ENCODE data around the gene SIX3.

Gene SIX3

DNA sequence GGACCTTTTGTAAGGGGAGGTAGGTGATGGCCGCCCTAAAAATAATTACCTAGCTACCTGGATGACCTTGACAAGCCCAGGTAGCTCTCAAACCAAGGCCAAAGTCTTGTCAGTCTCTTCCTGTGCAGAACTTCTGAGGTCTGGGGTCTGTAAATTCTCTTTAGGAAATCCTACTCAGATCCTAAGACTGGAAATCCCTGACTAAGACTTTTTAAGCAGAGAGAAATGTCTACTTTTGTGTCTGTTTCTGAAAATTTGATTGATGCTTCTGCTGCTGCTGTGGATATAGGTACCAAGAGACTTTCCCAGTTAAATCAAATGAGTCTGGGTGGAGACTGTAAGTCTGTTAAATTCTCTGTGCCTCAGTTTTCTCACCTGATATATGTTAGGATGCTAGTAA is 36.9 kb upstream of the SIX3 start:
- no peak for TF ChIP-seq YY1 (IDR thresholded peaks at IDR 0.05; ENCODE audit: low read depth)
- TF ChIP-seq TEAD4 (IDR thresholded peaks at IDR 0.05), result no peak
- TF ChIP-seq, protein P1, sequence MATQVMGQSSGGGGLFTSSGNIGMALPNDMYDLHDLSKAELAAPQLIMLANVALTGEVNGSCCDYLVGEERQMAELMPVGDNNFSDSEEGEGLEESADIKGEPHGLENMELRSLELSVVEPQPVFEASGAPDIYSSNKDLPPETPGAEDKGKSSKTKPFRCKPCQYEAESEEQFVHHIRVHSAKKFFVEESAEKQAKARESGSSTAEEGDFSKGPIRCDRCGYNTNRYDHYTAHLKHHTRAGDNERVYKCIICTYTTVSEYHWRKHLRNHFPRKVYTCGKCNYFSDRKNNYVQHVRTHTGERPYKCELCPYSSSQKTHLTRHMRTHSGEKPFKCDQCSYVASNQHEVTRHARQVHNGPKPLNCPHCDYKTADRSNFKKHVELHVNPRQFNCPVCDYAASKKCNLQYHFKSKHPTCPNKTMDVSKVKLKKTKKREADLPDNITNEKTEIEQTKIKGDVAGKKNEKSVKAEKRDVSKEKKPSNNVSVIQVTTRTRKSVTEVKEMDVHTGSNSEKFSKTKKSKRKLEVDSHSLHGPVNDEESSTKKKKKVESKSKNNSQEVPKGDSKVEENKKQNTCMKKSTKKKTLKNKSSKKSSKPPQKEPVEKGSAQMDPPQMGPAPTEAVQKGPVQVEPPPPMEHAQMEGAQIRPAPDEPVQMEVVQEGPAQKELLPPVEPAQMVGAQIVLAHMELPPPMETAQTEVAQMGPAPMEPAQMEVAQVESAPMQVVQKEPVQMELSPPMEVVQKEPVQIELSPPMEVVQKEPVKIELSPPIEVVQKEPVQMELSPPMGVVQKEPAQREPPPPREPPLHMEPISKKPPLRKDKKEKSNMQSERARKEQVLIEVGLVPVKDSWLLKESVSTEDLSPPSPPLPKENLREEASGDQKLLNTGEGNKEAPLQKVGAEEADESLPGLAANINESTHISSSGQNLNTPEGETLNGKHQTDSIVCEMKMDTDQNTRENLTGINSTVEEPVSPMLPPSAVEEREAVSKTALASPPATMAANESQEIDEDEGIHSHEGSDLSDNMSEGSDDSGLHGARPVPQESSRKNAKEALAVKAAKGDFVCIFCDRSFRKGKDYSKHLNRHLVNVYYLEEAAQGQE (IDR thresholded peaks at IDR 0.05; ENCODE audit: low read depth), result no peak
- no peak for TF ChIP-seq TAF1 (IDR thresholded peaks at IDR 0.05; ENCODE audit: low read depth)
- no peak for TF ChIP-seq RAD21 (IDR thresholded peaks at IDR 0.05; ENCODE audit: low read depth)
- TF ChIP-seq CREB1 (IDR thresholded peaks at IDR 0.05; ENCODE audit: low read depth), result no peak
- no peak for TF ChIP-seq EP300 (IDR thresholded peaks at IDR 0.05; ENCODE audit: borderline replicate concordance)
- TF ChIP-seq, protein P2, sequence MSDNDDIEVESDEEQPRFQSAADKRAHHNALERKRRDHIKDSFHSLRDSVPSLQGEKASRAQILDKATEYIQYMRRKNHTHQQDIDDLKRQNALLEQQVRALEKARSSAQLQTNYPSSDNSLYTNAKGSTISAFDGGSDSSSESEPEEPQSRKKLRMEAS (IDR thresholded peaks at IDR 0.05), result no peak
- TF ChIP-seq NFIC (IDR thresholded peaks at IDR 0.05), result no peak
- TF ChIP-seq, protein P3, sequence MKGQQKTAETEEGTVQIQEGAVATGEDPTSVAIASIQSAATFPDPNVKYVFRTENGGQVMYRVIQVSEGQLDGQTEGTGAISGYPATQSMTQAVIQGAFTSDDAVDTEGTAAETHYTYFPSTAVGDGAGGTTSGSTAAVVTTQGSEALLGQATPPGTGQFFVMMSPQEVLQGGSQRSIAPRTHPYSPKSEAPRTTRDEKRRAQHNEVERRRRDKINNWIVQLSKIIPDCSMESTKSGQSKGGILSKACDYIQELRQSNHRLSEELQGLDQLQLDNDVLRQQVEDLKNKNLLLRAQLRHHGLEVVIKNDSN (IDR thresholded peaks at IDR 0.05), result no peak
- no peak for TF ChIP-seq ZBTB7A (IDR thresholded peaks at IDR 0.05; ENCODE audit: low read depth)
- no peak for TF ChIP-seq CEBPB (IDR thresholded peaks at IDR 0.05)
- no peak for TF ChIP-seq EGR1 (IDR thresholded peaks at IDR 0.05)
- no peak for TF ChIP-seq TCF12 (IDR thresholded peaks at IDR 0.05; ENCODE audit: low read depth)
- no peak for TF ChIP-seq FOXM1 (IDR thresholded peaks at IDR 0.05; ENCODE audit: borderline replicate concordance, low read depth)

DNA sequence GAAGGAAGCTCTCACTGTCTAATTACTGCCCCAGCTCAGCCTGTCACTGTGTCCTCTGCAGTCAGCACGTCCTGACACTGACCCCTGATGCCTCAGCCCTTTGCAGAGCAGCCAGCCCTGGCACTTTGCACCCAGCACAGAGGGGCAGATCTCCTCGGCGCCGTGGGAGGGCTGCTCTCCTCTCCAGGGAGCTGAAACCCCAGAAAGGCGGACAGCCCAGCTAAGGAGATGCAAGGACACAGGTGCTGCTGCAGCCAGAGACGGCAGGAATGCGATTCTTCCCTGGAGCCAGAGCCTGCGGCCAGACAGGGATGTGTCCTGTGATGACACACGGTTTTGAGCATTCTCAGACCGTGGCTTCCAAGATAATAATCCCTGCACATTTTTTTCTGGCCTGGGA is 34.5 kb upstream of the SIX3 start:
- TF ChIP-seq FOXM1 (IDR thresholded peaks at IDR 0.05; ENCODE audit: borderline replicate concordance, low read depth) (no peak), CREB1 (IDR thresholded peaks at IDR 0.05; ENCODE audit: low read depth) (no peak)

DNA sequence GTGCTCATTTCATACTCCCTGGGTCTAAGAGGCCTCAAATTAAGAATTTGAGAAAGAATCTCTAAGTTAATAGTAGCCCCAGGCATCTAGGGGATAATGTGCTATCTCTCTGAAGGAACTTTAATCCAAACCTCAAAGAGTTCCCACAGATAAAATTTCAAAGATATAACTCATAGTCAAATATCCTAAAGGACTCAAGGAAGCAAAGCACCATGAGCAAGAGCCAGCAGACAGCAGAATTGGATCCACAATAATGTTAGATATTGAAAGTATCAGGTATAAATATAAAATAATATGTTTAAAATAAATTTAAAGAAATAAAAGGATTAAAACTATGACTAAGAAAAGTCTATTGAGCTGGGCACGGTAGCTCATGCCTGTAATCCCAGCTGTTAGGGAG is 31.7 kb upstream of the SIX3 start:
- TF ChIP-seq CEBPB (IDR thresholded peaks at IDR 0.05) (no peak), YY1 (IDR thresholded peaks at IDR 0.05; ENCODE audit: low read depth) (no peak), FOXM1 (IDR thresholded peaks at IDR 0.05; ENCODE audit: borderline replicate concordance, low read depth) (no peak), NFIC (IDR thresholded peaks at IDR 0.05) (no peak), TCF12 (IDR thresholded peaks at IDR 0.05; ENCODE audit: low read depth) (no peak), EP300 (IDR thresholded peaks at IDR 0.05; ENCODE audit: borderline replicate concordance) (no peak)
- TF ChIP-seq, protein P3 (IDR thresholded peaks at IDR 0.05), result no peak

DNA sequence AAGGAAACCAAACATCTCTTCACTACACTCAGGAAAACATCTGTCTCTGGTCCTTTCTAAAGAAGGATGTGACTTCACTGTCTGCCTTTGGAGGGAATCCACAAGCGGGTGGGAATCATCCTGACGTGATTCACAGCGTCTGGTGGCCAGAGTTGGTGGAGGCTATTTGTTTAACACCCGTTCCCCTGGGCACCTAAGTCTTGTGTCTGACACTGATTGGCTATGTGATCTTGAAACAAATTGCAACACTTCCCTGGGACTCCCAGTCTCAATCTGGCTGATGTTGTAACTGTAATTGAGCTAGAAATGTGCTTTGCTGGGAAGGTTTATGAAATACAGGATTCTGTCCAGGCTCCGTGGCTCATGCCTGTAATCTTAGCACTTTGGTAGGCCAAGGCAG is 28.8 kb upstream of the SIX3 start:
- no peak for TF ChIP-seq EP300 (IDR thresholded peaks at IDR 0.05; ENCODE audit: borderline replicate concordance)
- TF ChIP-seq, protein P2 (IDR thresholded peaks at IDR 0.05), result no peak

DNA sequence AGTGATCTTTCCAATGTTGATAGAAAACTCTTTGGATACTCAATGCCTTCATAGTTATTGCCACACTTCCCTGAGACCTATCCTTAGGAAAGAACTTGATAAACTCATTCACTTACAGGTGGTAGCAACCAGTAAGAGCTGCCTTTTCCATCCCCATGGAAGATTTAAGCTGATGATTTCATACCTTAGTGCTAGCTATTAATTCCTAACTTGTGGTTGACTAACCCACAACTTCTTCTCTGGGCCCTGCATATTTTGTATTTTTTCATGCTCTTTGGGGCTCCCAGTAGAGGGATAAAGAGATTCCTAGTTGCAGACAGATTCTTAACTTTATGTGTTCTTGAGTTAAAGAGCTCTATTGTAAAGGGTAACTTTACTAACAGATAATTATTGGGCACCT is 25.2 kb upstream of the SIX3 start:
- TF ChIP-seq NFIC (IDR thresholded peaks at IDR 0.05) (no peak), ZBTB7A (IDR thresholded peaks at IDR 0.05; ENCODE audit: low read depth) (no peak), YY1 (IDR thresholded peaks at IDR 0.05; ENCODE audit: low read depth) (no peak), CEBPB (IDR thresholded peaks at IDR 0.05) (no peak), TCF12 (IDR thresholded peaks at IDR 0.05; ENCODE audit: low read depth) (no peak), TAF1 (IDR thresholded peaks at IDR 0.05; ENCODE audit: low read depth) (no peak), FOXM1 (IDR thresholded peaks at IDR 0.05; ENCODE audit: borderline replicate concordance, low read depth) (no peak), CREB1 (IDR thresholded peaks at IDR 0.05; ENCODE audit: low read depth) (no peak), TEAD4 (IDR thresholded peaks at IDR 0.05) (no peak), EP300 (IDR thresholded peaks at IDR 0.05; ENCODE audit: borderline replicate concordance) (no peak)
- TF ChIP-seq, protein P3 (IDR thresholded peaks at IDR 0.05), result no peak
- TF ChIP-seq, protein P1 (IDR thresholded peaks at IDR 0.05; ENCODE audit: low read depth), result no peak
- TF ChIP-seq, protein P2 (IDR thresholded peaks at IDR 0.05), result no peak

DNA sequence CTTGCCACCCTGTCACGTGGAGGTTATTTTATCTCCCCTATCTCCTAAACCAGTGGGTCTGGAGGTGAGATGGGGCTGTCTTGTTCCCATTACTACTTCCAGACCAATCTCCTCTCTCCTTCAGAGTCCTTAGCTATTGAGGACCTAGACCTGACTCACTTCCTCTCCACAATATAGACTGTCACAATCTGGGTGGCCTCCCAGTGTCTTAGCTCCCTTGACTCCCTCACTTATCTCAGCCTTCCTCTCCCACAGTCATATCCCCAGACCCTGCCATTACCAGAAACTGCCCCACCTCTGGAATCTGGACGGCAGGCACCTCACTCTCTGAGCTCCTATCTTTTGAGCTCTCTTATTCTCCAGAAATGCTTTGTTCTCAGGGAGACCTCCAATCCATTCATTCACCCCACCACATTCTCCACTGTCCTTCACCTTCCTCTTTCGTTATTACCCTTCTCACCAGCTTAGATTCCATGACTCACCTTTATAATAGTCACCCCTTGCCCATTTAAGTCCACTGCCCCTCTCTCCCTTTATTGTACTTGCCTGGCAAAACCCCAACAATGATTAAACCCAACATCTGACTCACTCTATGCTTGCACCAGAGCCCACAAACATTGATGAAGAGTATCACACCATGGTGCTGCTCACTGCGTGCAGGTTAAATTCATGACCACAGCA is 23.3 kb upstream of the SIX3 start:
- TF ChIP-seq, protein P3 (IDR thresholded peaks at IDR 0.05), result no peak
- no peak for TF ChIP-seq TAF1 (IDR thresholded peaks at IDR 0.05; ENCODE audit: low read depth)
- TF ChIP-seq EGR1 (IDR thresholded peaks at IDR 0.05), result no peak
- no peak for TF ChIP-seq CREB1 (IDR thresholded peaks at IDR 0.05; ENCODE audit: low read depth)
- TF ChIP-seq, protein P2 (IDR thresholded peaks at IDR 0.05), result no peak
- no peak for TF ChIP-seq TCF12 (IDR thresholded peaks at IDR 0.05; ENCODE audit: low read depth)
- no peak for TF ChIP-seq CEBPB (IDR thresholded peaks at IDR 0.05)
- TF ChIP-seq FOXM1 (IDR thresholded peaks at IDR 0.05; ENCODE audit: borderline replicate concordance, low read depth), result no peak
- TF ChIP-seq RAD21 (IDR thresholded peaks at IDR 0.05; ENCODE audit: low read depth), result no peak
- TF ChIP-seq EP300 (IDR thresholded peaks at IDR 0.05; ENCODE audit: borderline replicate concordance), result peak; percentile 49; the same call in 1 of the 2 replicates
- peak; percentile 65 for TF ChIP-seq NFIC (IDR thresholded peaks at IDR 0.05)
- no peak for TF ChIP-seq YY1 (IDR thresholded peaks at IDR 0.05; ENCODE audit: low read depth)
- no peak for TF ChIP-seq TEAD4 (IDR thresholded peaks at IDR 0.05)
- TF ChIP-seq, protein P1 (IDR thresholded peaks at IDR 0.05; ENCODE audit: low read depth), result no peak
- no peak for TF ChIP-seq ZBTB7A (IDR thresholded peaks at IDR 0.05; ENCODE audit: low read depth)
